AG08396 (cell line): Measurements from ENCODE around the gene SH3D19.
"Not testable (repeated sequence)": the region's sequence is repeated elsewhere in the genome, so short reads cannot be mapped to it uniquely, and the experiment has no call there.

ENCODE experiments used
- DNase-seq: peaks from one replicate; pipeline ENCODE4 v3.0.0; 2012; ENCODE audit warnings: low spot score, mixed read lengths

Gene SH3D19

DNA sequence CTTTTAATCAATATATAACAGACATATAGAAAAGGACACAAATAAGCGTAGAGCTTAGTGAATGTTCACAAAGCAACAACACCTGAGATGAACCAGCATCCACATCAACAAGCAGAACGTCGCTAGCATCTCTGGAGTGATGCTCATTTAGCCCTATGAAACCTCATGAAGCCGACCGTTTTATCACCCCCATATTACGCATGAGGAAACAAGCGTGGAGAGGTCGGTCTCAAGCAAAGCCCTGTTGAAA, 226.5 kb downstream of the SH3D19 start:
- DNase-seq: no peak

DNA sequence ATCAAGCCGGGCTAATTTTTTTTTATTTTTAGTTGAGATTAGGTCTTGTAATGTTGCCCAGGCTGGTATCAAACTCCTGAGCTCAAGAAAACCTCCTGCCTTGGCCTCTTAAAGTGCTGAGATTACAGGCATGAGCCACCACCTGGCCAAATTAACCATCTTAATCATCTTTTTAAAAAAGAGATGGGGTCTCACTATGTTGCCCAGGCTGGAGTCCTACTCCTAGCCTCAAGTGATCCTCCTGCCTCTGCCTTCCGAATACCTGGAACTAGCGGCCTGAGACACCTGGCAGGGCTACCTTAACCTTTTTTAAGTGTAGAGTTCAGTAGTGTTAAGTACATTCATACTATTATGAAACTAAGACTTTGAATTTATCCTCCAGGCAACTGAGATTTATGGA, 227.6 kb downstream of the SH3D19 start:
- no peak for DNase-seq

DNA sequence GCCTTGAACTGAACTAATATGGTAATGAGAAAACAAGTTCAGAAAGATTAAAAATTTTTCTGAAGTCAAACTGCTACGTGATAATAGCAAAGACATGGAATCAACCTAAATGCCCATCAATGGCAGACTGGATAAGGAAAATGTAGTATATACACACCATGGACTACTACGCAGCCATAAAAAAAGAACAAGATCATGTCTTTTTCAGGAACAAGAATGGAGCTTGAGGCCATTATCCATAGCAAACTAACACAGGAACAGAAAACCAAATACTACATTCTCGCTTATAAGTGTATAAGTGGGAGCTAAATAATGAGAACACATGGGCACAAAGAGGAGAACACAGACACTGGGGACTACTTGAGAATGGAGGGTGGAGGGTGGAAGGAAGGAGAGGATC, 230.3 kb downstream of the SH3D19 start:
- DNase-seq: no peak

DNA sequence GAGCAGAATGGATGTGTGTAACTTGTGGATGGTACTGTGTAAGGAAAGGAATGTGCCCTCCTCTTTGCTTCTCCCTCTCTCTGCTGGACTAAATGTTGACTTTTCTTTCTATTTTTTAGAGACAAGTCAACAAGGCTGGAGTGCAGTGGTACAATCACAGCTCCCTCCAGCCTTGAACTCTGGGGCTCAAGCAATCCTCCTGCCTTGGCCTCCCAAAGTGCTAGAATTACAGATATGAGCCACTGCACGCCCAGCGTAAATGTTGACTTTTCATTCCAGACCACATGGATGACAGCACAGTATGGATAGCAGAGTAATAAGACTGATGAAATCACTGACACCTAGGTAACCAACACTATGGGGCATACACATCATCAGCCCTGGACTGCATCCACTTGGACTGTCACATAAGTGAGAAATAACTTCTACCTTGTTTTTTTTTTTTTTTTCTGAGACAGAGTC, 231.1 kb downstream of the SH3D19 start:
- no peak for DNase-seq

DNA sequence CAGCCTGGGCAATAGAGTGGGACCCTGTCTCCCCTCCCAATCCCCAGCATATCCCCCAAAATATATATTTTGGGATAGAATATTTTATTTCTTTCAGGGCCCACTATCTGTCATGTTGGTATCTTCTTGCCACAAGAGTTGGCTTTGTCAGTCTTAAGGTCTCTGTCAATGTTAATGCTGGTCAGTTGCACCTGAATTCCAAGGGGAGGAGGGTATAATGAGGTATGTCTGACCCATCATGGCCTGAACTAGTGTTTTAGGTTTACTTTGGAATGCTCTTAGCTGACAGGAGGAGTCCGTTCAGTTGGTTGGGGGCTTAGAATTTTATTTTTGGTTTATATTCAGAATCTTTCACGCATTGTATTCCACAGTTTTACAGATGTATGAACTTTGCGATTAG, 232.2 kb downstream of the SH3D19 start:
- DNase-seq: no peak

DNA sequence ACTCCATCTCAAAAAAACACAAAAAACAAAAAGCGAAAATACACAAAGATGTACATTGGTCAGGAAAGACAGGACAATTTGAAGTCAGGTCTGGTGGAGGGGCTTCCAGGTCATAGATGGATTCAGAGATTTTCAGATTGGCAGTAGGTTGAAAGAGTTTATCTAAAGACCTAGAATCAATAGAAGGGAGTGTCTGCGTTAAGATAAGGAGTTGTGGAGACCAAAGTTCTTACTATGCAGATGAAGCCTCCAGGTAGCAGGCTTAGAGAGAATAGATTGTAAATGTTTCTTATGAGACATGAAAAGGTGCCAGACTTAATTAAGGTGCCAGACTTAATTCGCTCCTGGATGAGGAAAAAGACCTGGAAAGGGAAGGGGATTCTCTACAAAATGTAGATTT, 232.9 kb downstream of the SH3D19 start:
- no peak for DNase-seq

DNA sequence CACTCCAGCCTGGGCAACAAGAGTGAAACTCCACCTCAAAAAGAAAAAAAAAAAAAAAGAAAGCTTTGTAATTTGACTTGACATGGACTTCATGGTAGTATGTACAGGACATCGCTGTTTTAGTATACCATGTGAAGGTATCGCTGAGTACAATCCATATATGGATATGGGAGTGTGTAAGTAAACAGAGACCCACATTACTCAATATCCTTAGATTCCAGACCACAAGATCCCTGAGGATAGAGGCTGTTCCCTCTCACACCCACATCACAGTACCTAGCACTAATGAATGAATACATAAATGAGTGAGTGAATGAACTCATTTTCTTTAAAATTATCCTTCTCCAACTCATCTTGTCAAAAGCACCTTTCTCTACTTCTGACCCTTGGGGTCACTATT, 234.4 kb downstream of the SH3D19 start:
- no peak for DNase-seq

DNA sequence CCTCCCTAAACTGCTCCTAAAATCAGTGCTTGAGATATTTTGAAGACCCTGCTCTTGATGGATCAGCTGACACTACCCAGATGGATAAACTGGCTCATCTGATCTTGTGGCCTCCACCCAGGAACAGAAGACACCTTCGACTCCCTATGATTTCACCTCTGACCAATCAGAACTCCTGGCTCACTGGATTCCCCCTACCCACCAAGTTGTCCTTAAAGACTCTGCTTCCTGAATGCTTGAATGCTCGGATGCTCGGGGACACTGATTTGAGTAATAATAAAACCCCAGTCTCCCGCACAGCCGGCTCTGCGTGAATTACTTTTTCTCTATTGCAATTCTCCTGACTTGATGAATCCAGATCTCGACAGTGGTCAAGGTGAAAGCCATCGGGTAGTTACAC, 237.9 kb downstream of the SH3D19 start:
- no peak for DNase-seq

DNA sequence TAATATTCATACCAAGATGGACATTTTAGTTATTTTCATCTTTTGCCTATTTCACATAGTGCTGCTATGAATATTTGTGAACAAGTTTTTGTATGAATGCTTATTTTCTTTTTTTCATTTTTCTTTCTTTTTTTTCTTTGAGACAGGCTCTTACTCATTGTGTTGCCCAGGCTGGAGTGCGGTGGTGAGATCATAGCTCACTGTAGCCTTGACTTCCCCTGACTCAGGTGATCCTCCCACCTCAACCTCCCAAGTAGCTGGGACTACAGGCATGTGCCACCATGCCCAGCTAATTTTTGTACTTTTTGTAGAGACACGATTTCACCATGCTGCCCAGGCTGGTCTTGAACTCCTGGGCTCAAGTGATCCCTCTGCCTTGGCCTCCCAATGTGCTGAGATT, 247.4 kb downstream of the SH3D19 start:
- not testable (repeated sequence) for DNase-seq

DNA sequence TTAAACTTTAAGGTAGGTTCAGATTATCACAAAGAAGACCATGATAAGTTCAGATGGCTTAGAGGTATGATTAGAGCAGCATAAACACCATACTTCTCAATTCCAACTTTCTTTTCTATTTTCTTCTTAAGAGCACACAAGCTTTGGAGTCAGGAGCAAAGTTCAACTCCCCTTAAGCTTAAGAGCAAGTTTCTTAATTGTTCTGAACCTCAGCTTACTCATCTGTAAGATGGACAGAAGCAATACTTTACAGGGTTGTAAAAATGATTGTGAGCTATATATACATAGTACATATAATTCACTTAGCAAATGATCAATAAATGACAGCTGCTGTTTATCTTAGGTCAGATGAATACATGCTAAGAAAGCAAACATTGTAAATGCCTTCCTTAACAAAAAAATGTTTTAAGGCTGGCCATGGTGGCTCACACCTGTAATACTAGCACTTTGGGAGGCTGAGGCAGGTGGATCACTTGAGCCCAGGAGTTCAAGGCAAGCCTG, 250.9 kb downstream of the SH3D19 start:
- DNase-seq: no peak
